BE2C (cell line): ENCODE data around the gene CCDC175.

Experiments used
- DNase-seq: peaks from one replicate; pipeline ENCODE4 v3.0.0-alpha.2; 2020
- H3K27me3 ChIP-seq: fragments of 250-450 bp; sonication (Bioruptor Pico); 2 replicates; pipeline ENCODE4 v1.5.1; 2020; ENCODE audit warnings: mild to moderate bottlenecking
- H3K36me3 ChIP-seq: fragments of 250-450 bp; sonication (Bioruptor Pico); 2 replicates; pipeline ENCODE4 v1.5.1; 2020; ENCODE audit warnings: mild to moderate bottlenecking
- H3K4me1 ChIP-seq: fragments of 250-450 bp; sonication (Bioruptor Pico); 2 replicates; pipeline ENCODE4 v1.5.1; 2020
- H3K4me3 ChIP-seq: 2 replicates; pipeline ENCODE4 v1.5.1; 2011; ENCODE audit warnings: low read depth, low read length
- H3K9me3 ChIP-seq: fragments of 250-450 bp; sonication (Bioruptor Pico); 2 replicates; pipeline ENCODE4 v1.5.1; 2020
- CTCF ChIP-seq: IDR thresholded peaks from 2 replicates; pipeline ENCODE4 v1.5.1; 2012; ENCODE audit warnings: mild to moderate bottlenecking, low read depth, low read length

Gene CCDC175

GRCh38 chr14:59565087-59565486 lies 11.5 kb downstream of the CCDC175 start:
- no peak for TF ChIP-seq CTCF
- no peaks in the 10 kb centered on the region; the same call in 1 of the 2 replicates for H3K27me3 ChIP-seq
- H3K4me1 ChIP-seq: no peaks in the 10 kb centered on the region
- no peak overlapping the region for H3K4me3 ChIP-seq
- no peaks in the 10 kb centered on the region for H3K36me3 ChIP-seq
- no peak for DNase-seq
- H3K9me3 ChIP-seq: no peaks in the 10 kb centered on the region

- H3K4me1 ChIP-seq: no peaks in the 10 kb centered on the region
- H3K4me3 ChIP-seq: no peak overlapping the region
- no peak for TF ChIP-seq CTCF
- no peaks in the 10 kb centered on the region; the same call in 1 of the 2 replicates for H3K27me3 ChIP-seq
- H3K9me3 ChIP-seq: no peaks in the 10 kb centered on the region
- no peak for DNase-seq
- H3K36me3 ChIP-seq: no peaks in the 10 kb centered on the region
Measured at GRCh38 chr14:59564366-59564765, 12.2 kb downstream of the CCDC175 start.

- Histone ChIP-seq H3K4me1 (no peaks in the 10 kb centered on the region), H3K9me3 (no peaks in the 10 kb centered on the region), H3K27me3 (no peaks in the 10 kb centered on the region), H3K36me3 (no peaks in the 10 kb centered on the region), H3K4me3 (no peak overlapping the region)
- no peak for TF ChIP-seq CTCF
- no peak for DNase-seq
Measured at GRCh38 chr14:59547310-59547709, 29.3 kb downstream of the CCDC175 start.

GRCh38 chr14:59543873-59544272 lies 32.7 kb downstream of the CCDC175 start:
- no peak for DNase-seq
- H3K36me3 ChIP-seq: no peaks in the 10 kb centered on the region
- H3K4me3 ChIP-seq: no peak overlapping the region
- H3K9me3 ChIP-seq: no peaks in the 10 kb centered on the region
- H3K27me3 ChIP-seq: no peaks in the 10 kb centered on the region
- TF ChIP-seq CTCF: no peak
- H3K4me1 ChIP-seq: no peaks in the 10 kb centered on the region

- Histone ChIP-seq H3K27me3 (no peaks in the 10 kb centered on the region), H3K9me3 (no peaks in the 10 kb centered on the region), H3K36me3 (no peaks in the 10 kb centered on the region), H3K4me3 (no peak overlapping the region), H3K4me1 (no peaks in the 10 kb centered on the region)
- no peak for TF ChIP-seq CTCF
- no peak for DNase-seq
Measured at GRCh38 chr14:59541731-59542130, 34.9 kb downstream of the CCDC175 start.

- H3K4me1 ChIP-seq: no peaks in the 10 kb centered on the region
- no peak for TF ChIP-seq CTCF
- DNase-seq: no peak
Measured at GRCh38 chr14:59540852-59541251, 35.8 kb downstream of the CCDC175 start.

More at GRCh38 chr14:59540852-59541251, 35.8 kb downstream of the CCDC175 start:
- Histone ChIP-seq H3K4me3 (no peak overlapping the region), H3K9me3 (no peaks in the 10 kb centered on the region), H3K27me3 (no peaks in the 10 kb centered on the region), H3K36me3 (no peaks in the 10 kb centered on the region)
